Measurements from ENCODE around the gene PDZRN3. TPM values are rescaled to one million over a fixed set of nuclear protein-coding genes. Genes with fewer than 3 reads are reported as not detected.
"Not testable (repeated sequence)": the region's sequence is repeated elsewhere in the genome, so short reads cannot be mapped to it uniquely, and the experiment has no call there.

The PDZRN3 gene
- total RNA-seq, 2 experiments from 2014 or later = not detected

DNA sequence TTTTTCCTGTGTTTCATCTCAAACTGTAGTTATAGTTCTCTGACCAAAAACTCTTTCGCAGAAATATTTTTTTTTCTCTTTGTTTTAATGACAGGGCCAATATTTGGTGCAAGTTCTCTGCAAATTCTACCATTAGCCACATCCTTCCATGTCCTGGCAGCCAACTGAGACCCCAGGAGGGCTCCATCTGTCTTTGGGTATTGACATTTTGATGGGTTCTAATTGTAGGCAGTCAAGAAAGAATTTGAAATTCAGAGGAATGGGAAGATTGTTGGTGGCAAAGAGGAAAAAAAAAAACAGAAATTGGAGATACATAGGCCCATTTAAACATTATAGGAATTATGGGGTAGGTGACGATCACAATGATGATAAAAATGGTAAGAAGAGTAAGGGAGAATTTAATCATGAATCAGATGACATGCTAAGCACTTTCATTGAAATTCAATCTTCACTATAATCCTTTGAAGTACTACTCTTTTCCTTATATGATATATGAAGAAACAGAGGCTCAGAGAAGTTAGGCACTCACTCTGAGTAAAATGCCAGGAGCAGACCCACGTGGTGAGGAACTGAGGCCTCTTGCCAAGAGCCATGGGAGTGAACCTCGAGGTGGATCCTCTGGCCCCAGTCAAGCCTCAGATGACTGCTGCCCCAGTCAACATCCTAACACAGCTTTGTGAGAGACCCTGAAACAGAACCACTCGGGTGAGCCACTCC, 151.4 kb downstream of the PDZRN3 start:
- Mint-ChIP-seq H3K27me3 (peaks cover 16% of the 10 kb centered on the region), H3K4me1 (peaks cover 2% of the 10 kb centered on the region), H3K36me3 (ENCODE audit: low read depth) (no peaks in the 10 kb centered on the region), H3K4me3 (no peak overlapping the region), H3K9me3 (peaks cover 4% of the 10 kb centered on the region), H3K27ac (no peak overlapping the region)
- ChIA-PET CTCF (interaction anchor here (0.6 kb wide), 1 partner anchor 321 kb away, joined by 3 read pairs; no protein-coding TSS in a partner anchor), POLR2A (no interaction called here)
- DNase-seq = no peak

DNA sequence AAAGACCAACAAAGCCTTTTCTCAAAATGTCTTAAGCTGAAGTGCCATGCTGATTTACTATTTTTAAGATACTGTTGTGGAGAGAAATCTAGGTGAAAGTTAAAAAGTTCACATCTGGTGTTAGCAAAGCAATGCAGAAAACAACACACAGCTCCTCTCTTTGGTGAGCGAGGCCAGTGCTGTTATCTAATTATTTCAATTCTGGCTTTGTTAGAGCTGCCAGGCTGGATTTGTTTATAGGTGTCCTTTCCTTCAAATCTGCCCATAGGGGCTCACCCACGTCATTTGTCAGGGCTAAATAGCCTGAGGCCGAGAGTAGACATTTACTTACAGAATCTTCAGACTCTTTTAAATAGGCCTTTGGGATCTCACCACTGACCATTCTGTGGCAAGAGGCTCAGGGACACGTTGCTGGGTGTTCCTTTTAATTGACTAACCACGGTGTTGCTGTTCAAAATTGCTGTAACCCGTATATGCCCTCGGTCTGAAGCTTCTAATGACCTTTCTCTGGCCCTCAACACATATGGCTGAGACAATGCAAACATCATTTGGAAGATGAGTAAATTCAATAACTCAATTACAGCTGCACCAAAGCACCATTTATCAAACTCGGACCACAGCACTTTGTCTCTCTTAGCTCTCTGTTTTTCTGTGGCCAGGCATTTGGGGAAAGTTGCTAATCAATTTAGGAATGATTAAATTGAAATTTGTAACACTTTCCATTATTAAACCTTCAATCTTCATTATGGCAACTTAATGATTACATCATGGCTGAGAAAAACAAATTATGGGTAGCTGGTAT, 152.6 kb downstream of the PDZRN3 start:
- Mint-ChIP-seq H3K36me3 (ENCODE audit: low read depth) (no peaks in the 10 kb centered on the region), H3K27me3 (peaks cover 24% of the 10 kb centered on the region), H3K9me3 (no peaks in the 10 kb centered on the region), H3K4me1 (peaks cover 2% of the 10 kb centered on the region), H3K27ac (no peak overlapping the region), H3K4me3 (no peak overlapping the region)
- no peak for DNase-seq
- CTCF ChIA-PET = no interaction called here
- POLR2A ChIA-PET = no interaction called here

DNA sequence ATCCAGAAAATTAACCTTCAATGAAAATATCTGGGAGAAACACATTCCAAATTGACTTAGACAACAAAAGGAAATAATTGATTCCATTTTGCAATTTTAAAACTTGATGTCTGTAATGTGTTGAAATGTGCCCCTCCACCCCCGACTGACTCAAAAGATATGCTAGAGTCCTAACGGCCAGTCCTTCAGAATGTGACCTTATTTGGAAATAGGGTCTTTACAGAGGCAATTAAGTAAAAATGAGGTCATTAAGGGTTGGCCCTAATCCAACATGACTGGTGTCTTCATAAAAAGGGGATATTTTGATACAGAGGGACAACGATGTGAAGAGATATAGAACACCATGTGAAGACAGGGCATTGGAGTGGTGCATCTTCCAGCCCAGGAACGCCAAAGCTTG, 153.9 kb downstream of the PDZRN3 start:
- H3K9me3 Mint-ChIP-seq = no peaks in the 10 kb centered on the region
- H3K36me3 Mint-ChIP-seq (ENCODE audit: low read depth) = no peaks in the 10 kb centered on the region
- H3K4me1 Mint-ChIP-seq = peaks cover 2% of the 10 kb centered on the region
- DNase-seq = no peak
- H3K27me3 Mint-ChIP-seq = peaks cover 24% of the 10 kb centered on the region
- no peak overlapping the region for H3K27ac Mint-ChIP-seq
- H3K4me3 Mint-ChIP-seq = no peak overlapping the region
- ChIA-PET CTCF (no interaction called here), POLR2A (no interaction called here)

DNA sequence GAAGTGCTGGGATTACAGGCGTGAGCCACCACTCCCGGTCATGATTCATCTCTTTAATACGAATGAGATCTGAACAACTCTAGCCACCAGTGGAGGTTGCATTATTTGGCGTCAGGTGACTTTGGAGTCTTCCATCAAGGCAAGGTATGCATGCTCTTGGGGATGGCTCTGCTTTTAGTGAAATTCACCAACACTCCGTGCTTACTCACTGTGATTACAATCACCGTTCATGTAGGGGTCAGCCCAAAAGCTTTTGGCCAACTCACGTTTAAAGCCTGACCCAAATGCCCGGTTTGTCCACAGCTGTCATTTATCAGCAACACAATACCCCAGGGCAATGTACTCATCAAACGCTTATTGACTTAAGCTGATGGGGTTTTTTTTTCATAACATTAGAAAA, 155.4 kb downstream of the PDZRN3 start:
- Mint-ChIP-seq H3K36me3 (ENCODE audit: low read depth) (no peaks in the 10 kb centered on the region), H3K27me3 (peaks cover 21% of the 10 kb centered on the region), H3K4me1 (no peaks in the 10 kb centered on the region), H3K27ac (no peak overlapping the region), H3K9me3 (no peaks in the 10 kb centered on the region), H3K4me3 (no peak overlapping the region)
- POLR2A ChIA-PET = no interaction called here
- no peak for DNase-seq
- CTCF ChIA-PET = no interaction called here

DNA sequence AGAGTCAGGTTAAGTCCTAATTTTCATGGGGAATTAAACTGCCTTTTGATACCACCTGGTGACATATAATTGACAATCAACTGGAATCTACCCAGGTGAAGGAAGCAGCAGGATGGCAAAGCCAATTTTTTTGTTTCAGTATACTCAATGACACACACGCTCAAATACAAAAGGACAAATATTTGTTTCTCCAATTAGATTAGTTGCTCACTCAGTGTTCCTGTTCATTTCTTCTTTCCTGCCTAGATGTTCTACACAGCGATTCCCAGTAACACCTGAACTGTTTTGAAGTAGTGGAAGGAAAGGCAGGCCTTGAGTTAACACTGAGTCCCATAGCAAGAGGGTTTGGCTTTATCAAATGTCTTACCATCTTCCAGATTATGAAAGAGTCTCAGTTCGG, 157.5 kb downstream of the PDZRN3 start:
- ChIA-PET CTCF (no interaction called here), POLR2A (no interaction called here)
- no peak for DNase-seq
- H3K27ac Mint-ChIP-seq = no peak overlapping the region
- peaks cover 15% of the 10 kb centered on the region for H3K27me3 Mint-ChIP-seq
- no peaks in the 10 kb centered on the region for H3K4me1 Mint-ChIP-seq
- no peaks in the 10 kb centered on the region for H3K36me3 Mint-ChIP-seq (ENCODE audit: low read depth)
- H3K9me3 Mint-ChIP-seq = no peaks in the 10 kb centered on the region
- no peak overlapping the region for H3K4me3 Mint-ChIP-seq

DNA sequence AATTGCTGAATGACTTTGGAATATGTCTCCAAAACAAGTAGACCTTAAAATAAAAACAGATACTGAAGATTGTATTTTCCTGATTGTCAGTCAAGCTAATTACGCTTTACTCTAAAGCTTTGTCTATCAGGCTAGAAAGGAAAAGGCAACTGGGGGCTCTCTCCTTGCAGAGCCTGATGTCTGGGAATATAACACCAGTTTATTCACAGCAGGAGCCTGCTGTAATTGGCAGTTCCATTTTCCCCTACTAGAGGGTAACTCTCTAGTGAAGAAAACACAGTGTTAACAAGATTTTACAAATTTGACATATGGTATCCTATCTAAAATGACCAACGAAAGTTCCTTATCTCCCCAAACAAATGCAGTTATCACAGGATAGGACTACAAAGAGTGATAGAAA, 158.8 kb downstream of the PDZRN3 start:
- DNase-seq = no peak

DNA sequence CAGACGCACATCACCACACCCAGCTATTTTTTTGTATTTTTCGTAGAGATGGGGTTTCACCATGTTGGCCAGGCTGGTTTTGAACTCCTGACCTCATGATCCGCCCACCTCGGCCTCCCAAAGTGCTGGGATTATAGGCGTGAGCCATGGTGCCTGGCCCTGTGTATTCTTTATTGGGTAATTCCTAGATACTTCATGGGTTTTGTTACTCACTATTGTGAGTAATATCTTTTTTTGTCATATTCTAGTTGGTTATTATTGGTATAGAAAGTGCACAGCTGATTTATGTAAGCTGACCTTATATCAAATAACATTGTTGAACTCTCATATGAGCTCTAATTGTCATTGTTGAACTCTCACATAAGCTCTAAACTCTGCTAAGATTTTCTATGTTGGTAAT, 160.6 kb downstream of the PDZRN3 start:
- H3K27ac Mint-ChIP-seq; CTCF ChIA-PET; DNase-seq; POLR2A ChIA-PET; H3K4me1 Mint-ChIP-seq; H3K9me3 Mint-ChIP-seq; H3K36me3 Mint-ChIP-seq (ENCODE audit: low read depth); H3K4me3 Mint-ChIP-seq: not testable (repeated sequence)
- peaks cover 13% of the 10 kb centered on the region for H3K27me3 Mint-ChIP-seq

More for the DNA sequence above, 158.8 kb downstream of the PDZRN3 start:
- Mint-ChIP-seq H3K4me1 (no peaks in the 10 kb centered on the region), H3K4me3 (no peak overlapping the region), H3K27me3 (peaks cover 11% of the 10 kb centered on the region), H3K36me3 (ENCODE audit: low read depth) (no peaks in the 10 kb centered on the region), H3K9me3 (no peaks in the 10 kb centered on the region), H3K27ac (no peak overlapping the region)
- ChIA-PET POLR2A (no interaction called here), CTCF (no interaction called here)

DNA sequence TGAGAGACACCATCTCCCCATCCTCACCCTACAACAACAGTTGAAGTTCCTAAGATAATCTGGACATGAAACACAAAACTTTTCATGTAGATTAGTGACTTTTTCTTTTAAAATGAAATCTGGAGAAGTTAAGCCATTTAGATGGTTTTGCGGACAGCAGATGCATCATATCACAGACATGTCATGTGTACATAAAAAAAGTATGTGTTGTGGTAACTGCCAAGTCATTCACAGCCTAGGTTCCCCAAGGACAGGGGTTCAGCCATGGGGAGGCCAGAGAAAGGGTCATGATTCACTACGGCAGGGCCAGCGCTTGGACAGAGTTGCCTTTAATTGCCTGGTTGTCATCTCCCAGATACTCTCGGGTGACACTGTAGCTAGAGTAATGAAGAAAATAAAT, 163.2 kb downstream of the PDZRN3 start:
- Mint-ChIP-seq H3K27ac (no peak overlapping the region), H3K9me3 (no peaks in the 10 kb centered on the region), H3K4me3 (no peak overlapping the region), H3K27me3 (peaks cover 3% of the 10 kb centered on the region), H3K36me3 (ENCODE audit: low read depth) (no peaks in the 10 kb centered on the region), H3K4me1 (no peaks in the 10 kb centered on the region)
- no peak for DNase-seq
- CTCF ChIA-PET = no interaction called here
- POLR2A ChIA-PET = no interaction called here

DNA sequence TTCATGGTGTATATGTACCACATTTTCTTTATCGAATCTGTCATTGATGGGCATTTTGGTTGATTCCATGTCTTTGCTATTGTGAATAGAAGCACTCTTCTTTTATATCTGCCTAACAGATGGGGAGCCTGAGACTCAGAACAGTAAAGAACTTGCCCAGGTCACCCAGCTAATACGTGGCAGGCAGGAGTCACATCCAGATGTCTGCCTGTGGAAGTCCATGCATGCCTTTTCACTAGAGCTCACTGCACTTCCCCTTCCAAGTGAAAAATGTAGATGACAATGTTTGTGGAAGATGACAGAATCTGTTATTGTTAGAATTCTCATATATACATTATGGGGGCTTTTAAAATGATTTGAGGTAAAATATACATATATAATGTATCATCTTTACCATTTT, 165.0 kb downstream of the PDZRN3 start:
- Mint-ChIP-seq H3K9me3 (no peaks in the 10 kb centered on the region), H3K27ac (no peak overlapping the region), H3K27me3 (peaks cover 3% of the 10 kb centered on the region), H3K36me3 (ENCODE audit: low read depth) (no peaks in the 10 kb centered on the region), H3K4me1 (no peaks in the 10 kb centered on the region), H3K4me3 (no peak overlapping the region)
- POLR2A ChIA-PET = no interaction called here
- CTCF ChIA-PET = no interaction called here
- DNase-seq = no peak

DNA sequence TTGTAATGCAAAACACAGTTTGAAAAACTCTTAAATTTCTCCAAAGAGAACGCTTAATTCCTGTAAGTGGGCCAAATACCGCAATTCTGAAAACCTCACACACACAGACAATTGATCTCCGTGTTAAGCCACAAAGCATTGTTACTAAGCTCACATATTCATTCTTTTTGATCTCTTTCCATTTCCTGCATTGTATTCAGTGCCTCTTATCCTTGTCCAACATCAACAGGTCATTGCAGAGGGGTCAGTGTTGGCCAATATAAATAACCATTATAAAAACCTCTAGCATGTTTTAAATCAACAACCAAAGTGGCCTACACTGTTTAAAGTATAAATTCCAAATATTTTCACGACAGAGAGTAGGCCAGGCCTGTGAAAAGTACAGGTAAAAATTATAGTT, 171.1 kb downstream of the PDZRN3 start:
- no peaks in the 10 kb centered on the region for H3K4me1 Mint-ChIP-seq
- ChIA-PET CTCF (no interaction called here), POLR2A (no interaction called here)
- H3K36me3 Mint-ChIP-seq (ENCODE audit: low read depth) = no peaks in the 10 kb centered on the region
- no peaks in the 10 kb centered on the region for H3K9me3 Mint-ChIP-seq
- no peak for DNase-seq
- H3K27me3 Mint-ChIP-seq = no peaks in the 10 kb centered on the region
- H3K27ac Mint-ChIP-seq = no peak overlapping the region
- H3K4me3 Mint-ChIP-seq = no peak overlapping the region

DNA sequence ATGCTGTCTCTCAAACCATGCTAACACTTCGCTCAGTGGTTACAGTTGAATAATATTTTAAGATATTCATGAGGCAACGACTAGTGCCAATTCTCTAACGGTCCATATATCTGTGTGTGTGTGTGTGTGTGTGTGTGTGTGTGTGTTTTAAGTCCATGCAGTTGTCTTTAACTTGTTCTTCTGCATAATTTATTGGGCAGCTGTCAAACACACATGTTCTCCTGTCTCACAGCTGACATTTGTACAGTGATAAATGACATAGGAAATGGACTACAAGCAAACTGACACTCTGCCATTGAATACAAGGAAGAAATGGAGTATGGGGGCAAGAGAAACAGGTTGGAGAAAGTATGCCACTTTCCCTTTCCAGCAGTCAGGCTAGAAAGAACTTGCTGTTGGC, 172.0 kb downstream of the PDZRN3 start:
- Mint-ChIP-seq H3K27me3 (no peaks in the 10 kb centered on the region), H3K27ac (no peak overlapping the region), H3K4me1 (no peaks in the 10 kb centered on the region), H3K9me3 (no peaks in the 10 kb centered on the region), H3K36me3 (ENCODE audit: low read depth) (no peaks in the 10 kb centered on the region), H3K4me3 (no peak overlapping the region)
- POLR2A ChIA-PET = no interaction called here
- DNase-seq = no peak
- CTCF ChIA-PET = no interaction called here

DNA sequence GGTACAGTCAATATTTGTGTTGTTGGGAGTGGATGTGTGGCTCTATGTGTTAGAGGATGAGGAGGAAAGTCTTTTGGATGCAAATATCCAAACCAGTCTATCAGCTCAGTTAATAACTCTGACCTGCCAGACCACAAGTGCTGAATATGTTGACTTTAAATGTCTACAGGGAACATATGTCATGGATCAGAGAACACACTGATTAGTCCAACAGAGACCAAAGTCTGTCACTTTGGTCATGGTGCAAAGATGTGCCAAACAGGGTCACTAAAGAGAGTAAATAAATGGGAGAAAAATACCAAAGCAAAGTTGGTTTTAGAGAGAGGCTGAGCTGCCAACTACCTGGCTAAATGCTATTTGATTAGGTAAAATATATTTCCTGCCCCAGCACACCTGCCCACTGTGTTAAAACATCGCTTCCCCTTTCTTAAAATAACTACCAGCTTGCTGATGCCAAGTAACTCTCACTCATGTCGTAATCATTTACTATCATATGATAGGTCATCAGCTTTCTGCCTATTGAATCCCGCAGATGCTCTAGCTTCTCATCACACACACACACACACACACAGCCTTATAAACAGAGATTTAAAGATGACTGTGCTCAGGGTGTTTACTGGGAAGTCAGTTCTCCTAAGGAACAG, 173.3 kb downstream of the PDZRN3 start:
- DNase-seq = no peak
- ChIA-PET POLR2A (no interaction called here), CTCF (interaction anchor here (0.8 kb wide), 1 partner anchor 23 kb away, joined by 3 read pairs; no protein-coding TSS in a partner anchor)
- no peak overlapping the region for H3K27ac Mint-ChIP-seq
- no peaks in the 10 kb centered on the region for H3K27me3 Mint-ChIP-seq
- no peaks in the 10 kb centered on the region for H3K4me1 Mint-ChIP-seq
- H3K36me3 Mint-ChIP-seq (ENCODE audit: low read depth) = no peaks in the 10 kb centered on the region
- no peak overlapping the region for H3K4me3 Mint-ChIP-seq
- H3K9me3 Mint-ChIP-seq = no peaks in the 10 kb centered on the region

DNA sequence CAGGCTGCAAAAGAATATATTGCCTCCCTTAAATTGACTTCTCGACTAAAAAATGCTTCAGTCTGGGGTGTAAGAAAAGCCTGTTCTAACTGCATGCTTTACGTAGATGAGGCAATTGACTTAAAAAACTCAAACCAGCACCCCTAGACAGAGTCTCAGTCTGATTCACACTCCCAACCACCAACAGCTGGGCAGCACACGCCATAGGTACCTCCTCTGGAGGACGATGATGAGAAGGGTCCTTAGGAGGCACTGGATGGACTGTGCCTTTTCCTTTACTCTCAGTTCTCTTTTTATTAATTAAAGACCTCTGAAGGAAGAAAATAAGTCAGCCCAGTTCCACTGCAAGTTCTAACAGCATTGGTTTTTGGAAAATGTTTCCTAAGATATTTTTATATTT, 175.0 kb downstream of the PDZRN3 start:
- Mint-ChIP-seq H3K36me3 (ENCODE audit: low read depth) (no peaks in the 10 kb centered on the region), H3K27me3 (peaks cover 1% of the 10 kb centered on the region), H3K4me1 (no peaks in the 10 kb centered on the region), H3K4me3 (no peak overlapping the region), H3K9me3 (no peaks in the 10 kb centered on the region), H3K27ac (no peak overlapping the region)
- ChIA-PET POLR2A (no interaction called here), CTCF (no interaction called here)
- DNase-seq = no peak
